Tibial artery (tissue), 4 donors: ENCODE data around the gene FRMD4A.
A peak's percentile ranks its signal among the peaks of the same experiment; 100 is the strongest.
"Not testable (repeated sequence)": the region's sequence is repeated elsewhere in the genome, so short reads cannot be mapped to it uniquely, and the experiment has no call there.

Source experiments
- DNase-seq, 2 donors: peaks; one replicate each; pipeline ENCODE4 v3.0.0-alpha.2; 2019
- H3K27ac ChIP-seq, 2 donors: fragments of 200-600 bp; sonication (generic) in 1 of 2; 1 replicate in 1 of 2; 2 replicates in 1 of 2; pipeline ENCODE4 v1.5.1; 2018 to 2019; ENCODE audit warnings: mild to moderate bottlenecking in 1 of 2
- H3K27me3 ChIP-seq, 2 donors: fragments of 200-600 bp; sonication (generic) in 1 of 2; one replicate each; pipeline versions ENCODE4 v1.5.1 to v1.6.0; 2016 to 2019
- H3K36me3 ChIP-seq, 3 donors: fragments of 200-600 bp; sonication (generic) in 2 of 3; one replicate each; pipeline ENCODE4 v1.5.1; 2016 to 2019; ENCODE audit warnings: mild to moderate bottlenecking in 2 of 3
- H3K4me1 ChIP-seq, 4 donors: fragments of 200-600 bp; sonication (generic) in 2 of 4; 1 replicate in 3 of 4; 2 replicates in 1 of 4; pipeline ENCODE4 v1.5.1; 2016 to 2019
- H3K4me3 ChIP-seq, 2 donors: fragments of 200-600 bp; sonication (generic) in 1 of 2; 1 replicate in 1 of 2; 2 replicates in 1 of 2; pipeline ENCODE4 v1.5.1; 2018 to 2019; ENCODE audit warnings: mild to moderate bottlenecking in 2 of 2
- H3K9me3 ChIP-seq, 3 donors: fragments of 200-600 bp; sonication (generic) in 1 of 3; one replicate each; pipeline ENCODE4 v1.5.1; 2016 to 2019
- CTCF ChIP-seq, 2 experiments: fragments of 200-600 bp in 1 of 2; fragments of 450-650 bp in 1 of 2; IDR thresholded peaks; one replicate each; pipeline ENCODE4 v1.5.1; 2017 to 2019; ENCODE audit warnings: antibody characterized with exemption in 2 of 2, mild to moderate bottlenecking in 1 of 2, moderate library complexity in 1 of 2
- intact Hi-C: fragments of 100-400 bp; cut with DNase I; formaldehyde crosslinking; loops from one replicate; pipeline ENCODE4 v1.15.0; 2023; ENCODE audit warnings: low total_unique reads

FRMD4A gene

GRCh38 chr10:13788320-13788600 lies 542.5 kb downstream of the FRMD4A start:
- no peak for TF ChIP-seq CTCF (IDR thresholded peaks at IDR 0.05)
- intact Hi-C loops, result loop anchor here (5.0 to 10.0 kb wide), 3 partner anchors 169 to 697 kb away; no protein-coding TSS in a partner anchor
- Histone ChIP-seq H3K27me3 (no peaks in the 10 kb centered on the region), H3K4me3 (no peak overlapping the region), H3K9me3 (no peaks in the 10 kb centered on the region), H3K4me1 (peaks cover 0 to 46% (median 24%) of the 10 kb centered on the region in 4 donors), H3K36me3 (peaks cover 0 to 15% (median 12%) of the 10 kb centered on the region in 3 donors), H3K27ac (peak overlapping the region; percentile 83 to 84)
- DNase-seq, result peak in 1 of 2 donors; percentile 67

- DNase-seq, result peak in 1 of 2 donors; percentile 69
These were observed 543.7 kb downstream of the FRMD4A start for GRCh38 chr10:13787015-13787421.

GRCh38 chr10:13784067-13784466 lies 546.7 kb downstream of the FRMD4A start:
- H3K27me3 ChIP-seq, result no peaks in the 10 kb centered on the region
- H3K4me3 ChIP-seq, result no peak overlapping the region
- TF ChIP-seq CTCF (IDR thresholded peaks at IDR 0.05), result peak in 1 of 2 experiments; percentile 39
- no peaks in the 10 kb centered on the region for H3K9me3 ChIP-seq
- no peak for DNase-seq
- H3K27ac ChIP-seq, result no peak overlapping the region
- peaks cover 0 to 5% (median 0%) of the 10 kb centered on the region in 3 donors for H3K36me3 ChIP-seq
- H3K4me1 ChIP-seq, result peaks cover 0 to 26% (median 21%) of the 10 kb centered on the region in 4 donors
- intact Hi-C loops, result loop anchor here (5.0 to 10.0 kb wide), 2 partner anchors 413 to 701 kb away; no protein-coding TSS in a partner anchor

More at GRCh38 chr10:13787015-13787421, 543.7 kb downstream of the FRMD4A start:
- H3K27me3 ChIP-seq, result no peaks in the 10 kb centered on the region
- H3K27ac ChIP-seq, result peak overlapping the region; percentile 83 to 84
- no peaks in the 10 kb centered on the region for H3K9me3 ChIP-seq
- H3K4me1 ChIP-seq, result peaks cover 0 to 43% (median 25%) of the 10 kb centered on the region in 4 donors
- TF ChIP-seq CTCF (IDR thresholded peaks at IDR 0.05), result no peak
- H3K4me3 ChIP-seq, result no peak overlapping the region
- intact Hi-C loops, result loop anchor here (5.0 to 10.0 kb wide), 3 partner anchors 170 to 698 kb away; no protein-coding TSS in a partner anchor
- H3K36me3 ChIP-seq, result peaks cover 0 to 14% (median 8%) of the 10 kb centered on the region in 3 donors

GRCh38 chr10:13779748-13780147 lies 551.0 kb downstream of the FRMD4A start:
- Histone ChIP-seq H3K9me3 (no peaks in the 10 kb centered on the region), H3K27ac (no peak overlapping the region), H3K27me3 (no peaks in the 10 kb centered on the region), H3K4me1 (peaks cover 0 to 5% (median 0%) of the 10 kb centered on the region in 4 donors), H3K4me3 (no peak overlapping the region), H3K36me3 (peaks cover 0 to 5% (median 0%) of the 10 kb centered on the region in 3 donors)
- intact Hi-C loops, result loop anchor here (2.0 to 10.0 kb wide), 4 partner anchors 119 to 705 kb away; no protein-coding TSS in a partner anchor
- DNase-seq, result no peak
- TF ChIP-seq CTCF (IDR thresholded peaks at IDR 0.05), result no peak

- not testable (repeated sequence) for H3K4me3 ChIP-seq, H3K27ac ChIP-seq, H3K36me3 ChIP-seq, H3K27me3 ChIP-seq, H3K9me3 ChIP-seq, H3K4me1 ChIP-seq, DNase-seq
- intact Hi-C loops, result loop anchor here (2.0 to 5.0 kb wide), 2 partner anchors 118 to 166 kb away; no protein-coding TSS in a partner anchor
These were observed 552.1 kb downstream of the FRMD4A start for GRCh38 chr10:13778693-13778960.

- H3K4me1 ChIP-seq, result peaks cover 0 to 15% (median 5%) of the 10 kb centered on the region in 4 donors
- no peaks in the 10 kb centered on the region for H3K27me3 ChIP-seq
- DNase-seq, result no peak
- TF ChIP-seq CTCF (IDR thresholded peaks at IDR 0.05), result no peak
- intact Hi-C loops, result loop anchor here (5.0 kb wide), 1 partner anchor 165 kb away; no protein-coding TSS in a partner anchor
- H3K4me3 ChIP-seq, result no peak overlapping the region
- peaks cover 0 to 5% (median 0%) of the 10 kb centered on the region in 3 donors for H3K36me3 ChIP-seq
- H3K9me3 ChIP-seq, result no peaks in the 10 kb centered on the region
- H3K27ac ChIP-seq, result no peak overlapping the region
These were observed 553.8 kb downstream of the FRMD4A start for GRCh38 chr10:13776861-13777311.
